Stomach (tissue), 4 donors: Measurements from ENCODE around the gene PPP1R13B.

Experiments
- CTCF ChIP-seq, 7 experiments: fragments of 450-650 bp in 4 of 7; fragments of 200-600 bp in 3 of 7; sonication (generic) in 3 of 7; IDR thresholded peaks; one replicate each; pipeline ENCODE4 v1.5.1; 2016 to 2019; ENCODE audit warnings: antibody characterized with exemption in 7 of 7, control low read depth in 2 of 7, mild to moderate bottlenecking in 1 of 7
- POLR2AphosphoS5 ChIP-seq, 3 donors: sonication (generic); formaldehyde crosslinking; IDR thresholded peaks; one replicate each; pipeline ENCODE4 v1.6.1; 2016; ENCODE audit warnings: antibody characterized with exemption in 3 of 3

GRCh38 chr14:103892247-103892646 is 44.9 kb upstream of the PPP1R13B start:
- TF ChIP-seq CTCF (IDR thresholded peaks at IDR 0.05) (no peak), POLR2AphosphoS5 (IDR thresholded peaks at IDR 0.05) (no peak)
